Mesodermal cell (in vitro differentiated cells): ENCODE data around the gene NYAP2.

ENCODE experiments used
- H3K27ac ChIP-seq: 2 replicates; pipeline ENCODE4 v1.7.0; 2013; ENCODE audit warnings: mild to moderate bottlenecking, low read depth, low read length, moderate library complexity; ENCODE audit not compliant: severe bottlenecking
- H3K36me3 ChIP-seq: 2 replicates; pipeline ENCODE4 v1.7.1; 2013; ENCODE audit warnings: mild to moderate bottlenecking, low read length, moderate library complexity; ENCODE audit not compliant: control insufficient read depth, insufficient read depth
- H3K4me1 ChIP-seq: one replicate; pipeline ENCODE4 v1.7.1; 2013; ENCODE audit warnings: mild to moderate bottlenecking, low read length; ENCODE audit not compliant: insufficient read depth, control insufficient read depth, poor library complexity, severe bottlenecking
- H3K4me3 ChIP-seq: 2 replicates; pipeline ENCODE4 v1.7.0; 2013; ENCODE audit warnings: low read length, control low read depth, mild to moderate bottlenecking; ENCODE audit not compliant: insufficient read depth, poor library complexity, severe bottlenecking; ENCODE audit errors: extremely low read depth
- H3K9me3 ChIP-seq: 2 replicates; pipeline ENCODE4 v1.7.1; 2013; ENCODE audit warnings: mild to moderate bottlenecking, low read length, moderate library complexity; ENCODE audit not compliant: control insufficient read depth
- whole genome bisulfite sequencing, 2 experiments: methylation state at CpG; one replicate each; pipeline ENCODE4 v1.1.5; 2013; ENCODE audit warnings: missing lambda C conversion rate in 2 of 2; ENCODE audit not compliant: insufficient coverage in 2 of 2; 5-methylcytosine and 5-hydroxymethylcytosine counted together

The NYAP2 gene

GRCh38 chr2:225691711-225692110, 292.2 kb downstream of the NYAP2 start:
- no peak overlapping the region for H3K27ac ChIP-seq
- WGBS, 2 experiments, result 90 to 100% methylated on average over 1 to 2 of the region's 3 CpGs
- H3K4me1 ChIP-seq, result no peaks in the 10 kb centered on the region
- H3K36me3 ChIP-seq, result no peaks in the 10 kb centered on the region
- no peaks in the 10 kb centered on the region for H3K9me3 ChIP-seq
- no peak overlapping the region for H3K4me3 ChIP-seq

- no peaks in the 10 kb centered on the region for H3K9me3 ChIP-seq
- H3K4me1 ChIP-seq, result no peaks in the 10 kb centered on the region
These were observed 293.7 kb downstream of the NYAP2 start for GRCh38 chr2:225693259-225693658.

GRCh38 chr2:225694664-225695063, 295.2 kb downstream of the NYAP2 start:
- Histone ChIP-seq H3K36me3 (no peaks in the 10 kb centered on the region), H3K9me3 (no peaks in the 10 kb centered on the region), H3K4me1 (no peaks in the 10 kb centered on the region), H3K27ac (no peak overlapping the region), H3K4me3 (no peak overlapping the region)

More at GRCh38 chr2:225693259-225693658, 293.7 kb downstream of the NYAP2 start:
- no peaks in the 10 kb centered on the region for H3K36me3 ChIP-seq
- H3K27ac ChIP-seq, result no peak overlapping the region
- 100% methylated on average over 2 of the region's 5 CpGs; no CpG with 5 or more reads in 1 of the 2 experiments for WGBS, 2 experiments
- H3K4me3 ChIP-seq, result no peak overlapping the region

GRCh38 chr2:225697936-225698335, 298.4 kb downstream of the NYAP2 start:
- no peak overlapping the region for H3K4me3 ChIP-seq
- H3K27ac ChIP-seq, result no peak overlapping the region
- no peaks in the 10 kb centered on the region for H3K9me3 ChIP-seq
- H3K4me1 ChIP-seq, result no peaks in the 10 kb centered on the region
- 100% methylated on average over 1 of the region's 2 CpGs; no CpG with 5 or more reads in 1 of the 2 experiments for WGBS, 2 experiments
- H3K36me3 ChIP-seq, result no peaks in the 10 kb centered on the region
